Measurements from ENCODE around the gene TNFRSF18. TPM values are rescaled to one million over a fixed set of nuclear protein-coding genes. Genes with fewer than 3 reads are reported as not detected.

TNFRSF18 gene
- total RNA-seq, 1 donor from 2014 or later = not detected

- DNase-seq (ENCODE audit: low spot score) = peak; percentile 86
- no peak for TF ChIP-seq CTCF (IDR thresholded peaks at IDR 0.05)
- H3K9me3 Mint-ChIP-seq (ENCODE audit: low read depth) = peaks cover 10% of the 10 kb centered on the region
- H3K4me1 Mint-ChIP-seq (ENCODE audit: low read depth) = no peaks in the 10 kb centered on the region
- H3K27ac Mint-ChIP-seq (ENCODE audit: unreplicated experiment) = no peak overlapping the region
- H3K27me3 Mint-ChIP-seq (ENCODE audit: low read depth) = no peaks in the 10 kb centered on the region
- H3K4me3 Mint-ChIP-seq (ENCODE audit: unreplicated experiment) = no peak overlapping the region
- H3K36me3 Mint-ChIP-seq (ENCODE audit: low read depth) = peaks cover 4% of the 10 kb centered on the region
These were observed 7.0 kb downstream of the TNFRSF18 start for GRCh38 chr1:1199141-1199960.

DNA sequence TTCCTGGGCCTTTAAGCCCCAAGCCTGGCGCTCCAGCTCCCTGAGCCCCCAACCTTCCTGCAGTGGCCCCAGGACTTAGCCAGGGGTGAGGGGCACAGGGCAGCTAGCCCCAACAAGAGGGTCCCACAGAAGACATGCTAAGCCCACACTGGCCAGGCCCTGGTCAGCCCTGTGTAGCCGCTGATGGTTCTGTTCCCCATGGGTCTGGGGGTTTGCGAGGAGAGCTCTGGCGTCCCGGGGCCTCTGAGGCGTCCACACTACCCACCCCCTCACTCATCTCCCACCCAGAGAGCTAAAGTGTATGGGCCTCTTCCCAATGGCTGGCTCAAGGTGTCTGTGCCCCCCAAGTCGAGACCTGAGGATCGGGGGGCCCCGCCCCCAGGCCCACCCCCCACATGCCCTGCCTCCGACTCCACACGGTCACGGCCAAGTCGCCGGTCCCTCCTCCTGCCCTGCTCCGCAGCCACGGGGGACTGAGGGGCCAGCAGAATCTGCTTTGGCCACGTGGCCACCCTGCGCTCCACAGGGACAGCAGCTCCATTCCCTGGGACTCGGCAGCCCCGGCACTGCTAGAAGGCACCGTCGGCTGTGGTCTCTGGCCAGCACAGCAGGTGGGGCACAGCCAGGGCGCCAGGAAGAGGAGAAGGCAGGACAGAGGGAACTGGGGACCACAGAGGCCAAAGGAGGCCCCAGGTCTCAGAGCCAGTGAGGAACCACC lies 7.8 kb downstream of the TNFRSF18 start:
- peak; percentile 65 for DNase-seq (ENCODE audit: low spot score)
- Mint-ChIP-seq H3K36me3 (ENCODE audit: low read depth) (peaks cover 4% of the 10 kb centered on the region), H3K27ac (ENCODE audit: unreplicated experiment) (no peak overlapping the region), H3K9me3 (ENCODE audit: low read depth) (peaks cover 13% of the 10 kb centered on the region), H3K4me3 (ENCODE audit: unreplicated experiment) (no peak overlapping the region), H3K4me1 (ENCODE audit: low read depth) (no peaks in the 10 kb centered on the region), H3K27me3 (ENCODE audit: low read depth) (no peaks in the 10 kb centered on the region)
- TF ChIP-seq CTCF (IDR thresholded peaks at IDR 0.05) = no peak

GRCh38 chr1:1197551-1198422 lies 8.6 kb downstream of the TNFRSF18 start:
- Mint-ChIP-seq H3K9me3 (ENCODE audit: low read depth) (peaks cover 13% of the 10 kb centered on the region), H3K27me3 (ENCODE audit: low read depth) (no peaks in the 10 kb centered on the region), H3K27ac (ENCODE audit: unreplicated experiment) (no peak overlapping the region), H3K4me1 (ENCODE audit: low read depth) (no peaks in the 10 kb centered on the region), H3K4me3 (ENCODE audit: unreplicated experiment) (no peak overlapping the region), H3K36me3 (ENCODE audit: low read depth) (peaks cover 4% of the 10 kb centered on the region)
- peak; percentile 86 for DNase-seq (ENCODE audit: low spot score)
- no peak for TF ChIP-seq CTCF (IDR thresholded peaks at IDR 0.05)

GRCh38 chr1:1197188-1197500 lies 9.2 kb downstream of the TNFRSF18 start:
- H3K27ac Mint-ChIP-seq (ENCODE audit: unreplicated experiment) = no peak overlapping the region
- H3K9me3 Mint-ChIP-seq (ENCODE audit: low read depth) = peaks cover 14% of the 10 kb centered on the region
- TF ChIP-seq CTCF (IDR thresholded peaks at IDR 0.05) = no peak

More at GRCh38 chr1:1197188-1197500, 9.2 kb downstream of the TNFRSF18 start:
- Mint-ChIP-seq H3K27me3 (ENCODE audit: low read depth) (no peaks in the 10 kb centered on the region), H3K4me1 (ENCODE audit: low read depth) (no peaks in the 10 kb centered on the region), H3K36me3 (ENCODE audit: low read depth) (peaks cover 4% of the 10 kb centered on the region), H3K4me3 (ENCODE audit: unreplicated experiment) (no peak overlapping the region)
- no peak for DNase-seq (ENCODE audit: low spot score)

Data from chondrocyte (in vitro differentiated cells).